Hematopoietic multipotent progenitor cell (in vitro differentiated cells): ENCODE results near the gene EMP3. TPM values are rescaled to one million over a fixed set of nuclear protein-coding genes. Genes with fewer than 3 reads are reported as not detected.

ENCODE experiments used
- DNase-seq, 3 donors: peaks; one replicate each; pipeline ENCODE4 v3.0.0-alpha.2; 2011 to 2015; ENCODE audit warnings: low read depth in 2 of 3, low spot score in 2 of 3
- total RNA-seq: library from RNA; depleted of rRNA; stranded (reverse); fragments of >200 nt; gene quantifications from one replicate; pipeline ENCODE4 v1.2.3, GENCODE V29; 2012

The EMP3 gene
- total RNA-seq, 1 donor, result 229 TPM

DNA sequence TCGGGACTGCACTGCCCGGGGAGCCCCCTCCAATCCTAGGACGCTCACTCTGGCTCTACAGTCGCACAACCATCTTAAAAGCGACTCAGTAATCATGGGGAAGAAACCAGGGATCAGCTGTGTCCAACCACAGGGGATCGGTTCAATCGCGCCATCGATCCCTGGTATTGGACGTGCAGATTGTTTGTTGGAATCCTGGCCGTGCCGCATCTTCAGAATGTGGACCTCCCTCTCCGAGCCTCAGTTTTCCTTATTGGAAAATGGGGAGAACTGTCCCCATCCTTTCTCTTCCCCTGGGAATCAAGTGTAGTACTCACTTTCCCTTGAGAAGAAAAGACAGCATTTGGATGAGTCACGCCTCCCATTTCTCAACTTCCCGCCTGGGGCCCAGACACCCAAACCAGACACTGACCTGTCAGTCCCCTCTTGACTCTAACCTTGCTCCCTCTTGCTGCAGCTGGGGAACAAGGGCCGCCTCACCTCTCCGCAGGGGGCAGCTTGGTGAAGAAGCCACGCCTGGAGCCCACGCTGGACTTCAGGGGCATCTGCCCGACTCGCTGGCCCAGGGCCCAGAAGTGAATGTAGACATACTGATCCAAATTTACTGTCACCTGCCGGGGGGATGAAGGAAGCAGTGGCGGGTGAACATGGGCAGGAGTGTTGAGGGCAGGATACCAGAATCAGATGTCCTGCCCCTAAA lies 17.6 kb downstream of the EMP3 start:
- DNase-seq, result no peak

DNA sequence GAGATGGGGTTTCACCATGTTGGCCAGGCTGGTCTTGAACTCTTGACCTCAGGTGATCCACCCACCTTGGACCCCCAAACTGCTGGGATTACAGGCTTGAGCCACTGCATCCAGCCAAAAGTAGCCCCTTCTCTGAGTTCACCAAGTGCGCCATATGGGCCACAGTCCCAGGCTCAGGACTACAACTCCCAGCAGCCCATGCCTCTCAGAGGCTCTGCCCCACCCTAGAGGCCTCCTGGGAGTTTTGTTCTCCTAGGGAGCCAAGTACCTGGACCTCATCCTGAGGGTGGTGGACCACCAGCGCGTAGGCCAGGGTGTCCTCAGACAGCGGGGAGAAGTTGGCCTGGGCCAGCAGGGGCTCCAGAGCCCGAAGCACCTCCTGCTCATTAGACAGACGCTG lies 19.5 kb downstream of the EMP3 start:
- DNase-seq, result no peak

DNA sequence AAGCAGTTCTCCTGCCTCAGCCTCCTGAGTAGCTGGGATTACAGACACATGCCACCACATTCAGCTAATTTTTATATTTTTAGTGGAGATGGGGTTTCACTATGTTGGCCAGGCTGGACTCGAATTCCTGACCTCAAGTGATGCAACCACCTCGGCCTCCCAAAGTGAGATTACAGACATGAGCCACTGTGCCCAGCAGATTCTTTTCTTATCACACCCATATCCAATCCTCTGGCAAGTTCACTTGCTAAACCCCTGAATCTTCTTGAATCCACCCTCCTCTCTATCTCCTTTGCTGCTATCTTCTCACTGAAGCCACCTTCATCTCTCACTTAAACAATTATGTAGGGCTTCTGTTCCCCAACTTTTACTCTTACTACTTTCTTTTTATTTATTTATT lies 20.8 kb downstream of the EMP3 start:
- no peak for DNase-seq

DNA sequence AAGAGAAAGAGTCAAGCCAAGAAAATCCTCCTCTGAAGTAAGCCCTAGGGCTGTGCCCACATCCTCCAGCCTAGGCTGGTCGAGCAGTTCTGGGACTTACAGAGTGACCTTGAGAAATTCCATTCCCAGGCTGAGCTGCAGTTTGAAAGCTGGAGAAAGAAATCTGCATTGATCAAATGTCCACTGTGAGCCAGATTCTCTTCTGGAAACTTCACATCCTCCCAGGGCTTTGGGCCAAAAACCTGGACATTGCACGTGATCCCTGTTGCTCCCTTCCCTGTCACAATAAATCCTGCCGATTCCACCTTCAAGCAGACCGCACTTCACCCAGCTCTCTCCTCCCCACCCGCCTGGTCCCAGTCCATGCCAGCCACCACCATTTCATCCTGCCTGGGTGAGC lies 22.7 kb downstream of the EMP3 start:
- no peak for DNase-seq

DNA sequence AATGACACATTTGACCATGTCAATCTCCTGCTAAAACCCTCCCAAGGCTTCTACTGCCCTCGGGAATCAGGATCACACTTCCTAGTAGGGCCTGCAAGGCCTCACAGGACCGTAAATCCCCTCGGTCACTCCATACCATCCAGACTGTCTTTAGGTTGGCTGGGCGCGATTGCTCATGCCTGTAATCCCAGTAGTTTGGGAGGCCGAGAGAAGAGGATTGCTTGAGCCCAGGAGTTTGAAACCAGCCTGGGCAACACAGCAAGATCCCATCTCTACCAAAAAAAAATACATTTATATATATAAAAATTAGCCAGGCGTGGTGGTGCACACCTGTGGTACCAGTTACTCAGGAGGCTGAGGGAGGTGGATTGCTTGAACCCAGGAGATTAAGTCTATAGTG lies 23.4 kb downstream of the EMP3 start:
- no peak for DNase-seq

DNA sequence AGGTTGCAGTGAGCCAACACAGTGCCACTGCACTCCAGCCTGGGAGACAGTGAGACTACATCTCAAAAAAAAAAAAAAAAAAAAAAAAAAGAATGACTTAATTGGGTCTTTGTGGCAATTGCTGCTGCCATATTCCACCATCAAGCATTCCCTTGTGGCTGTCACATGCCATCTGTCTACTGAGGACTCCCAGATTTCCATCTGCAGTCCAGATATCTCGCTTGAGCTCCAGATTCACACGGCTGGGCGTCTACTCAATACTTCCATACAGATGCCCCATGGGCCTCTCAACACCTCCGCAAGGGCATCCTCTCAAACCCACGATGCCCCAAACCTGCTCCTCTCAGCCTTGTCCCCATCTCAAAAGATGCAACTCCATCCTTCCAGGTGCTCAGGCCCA lies 25.5 kb downstream of the EMP3 start:
- DNase-seq, result no peak

DNA sequence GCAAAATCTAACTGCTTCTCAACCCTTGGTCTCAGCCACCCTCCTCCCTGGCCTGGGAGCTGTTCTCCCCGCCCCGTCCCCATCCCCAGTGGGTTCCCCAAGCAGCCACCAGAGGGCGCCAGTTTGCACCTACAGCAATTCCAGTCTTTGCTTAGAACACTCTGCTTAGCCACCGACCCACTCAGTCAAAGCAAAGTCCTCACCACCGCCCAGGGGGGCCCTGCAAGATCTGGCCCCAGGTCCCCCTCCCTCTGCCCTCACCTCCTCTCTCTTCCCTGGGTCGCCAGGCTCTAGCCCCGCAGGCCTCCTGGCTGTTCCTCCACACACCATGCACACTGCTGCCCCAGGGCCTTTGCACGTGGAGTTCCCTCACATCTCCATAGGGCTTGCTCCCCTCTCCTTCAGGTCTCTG lies 26.0 kb downstream of the EMP3 start:
- DNase-seq, result peak; percentile 55 to 83 (median 73)

- DNase-seq, result no peak
Measured at GRCh38 chr19:48353677-48354076, 28.3 kb downstream of the EMP3 start.

- no peak for DNase-seq
Measured at GRCh38 chr19:48354332-48354992, 29.1 kb downstream of the EMP3 start.

- no peak for DNase-seq
Measured at GRCh38 chr19:48355365-48355954, 30.1 kb downstream of the EMP3 start.

GRCh38 chr19:48359123-48359522 lies 33.8 kb downstream of the EMP3 start:
- no peak for DNase-seq

GRCh38 chr19:48361912-48362311 lies 36.6 kb downstream of the EMP3 start:
- no peak for DNase-seq

DNA sequence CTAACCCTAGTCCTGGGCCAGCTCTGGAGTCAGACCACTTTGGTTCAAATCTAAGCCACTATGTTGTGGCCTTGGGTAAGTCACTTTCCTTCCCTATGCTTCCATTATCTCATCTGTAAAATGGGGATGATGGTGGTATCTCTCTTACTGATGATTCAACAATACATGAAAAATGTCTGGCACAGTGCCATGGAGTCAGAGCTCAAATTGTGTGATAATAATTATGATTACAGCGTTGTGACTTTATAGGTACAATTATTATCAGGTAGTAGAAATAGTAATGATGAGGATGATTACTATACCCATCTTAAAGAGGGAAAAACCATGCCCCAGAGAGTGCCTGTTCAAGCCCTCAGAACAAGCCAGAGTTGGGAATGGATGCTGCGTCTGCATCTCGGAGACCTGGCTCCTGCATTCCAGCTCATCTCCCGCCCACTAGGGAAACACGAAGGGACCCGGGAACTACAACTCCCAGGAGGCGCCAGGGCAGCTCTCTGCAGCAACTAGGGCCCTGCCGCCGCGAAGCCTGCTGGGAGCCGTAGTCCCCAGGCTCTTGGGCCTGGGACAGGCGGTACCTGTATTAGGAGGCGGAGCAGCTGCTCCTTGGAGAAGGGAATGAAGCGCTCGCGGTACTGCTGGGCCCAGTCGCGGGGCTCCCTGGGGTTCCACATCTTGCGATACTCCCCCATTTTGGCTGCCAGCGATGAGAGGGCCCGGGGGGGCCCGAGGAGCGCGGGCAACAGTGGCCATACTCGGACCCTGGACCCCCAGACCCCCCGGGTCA lies 37.6 kb downstream of the EMP3 start:
- peak; percentile 76 to 90 (median 90) for DNase-seq

GRCh38 chr19:48363500-48363809 lies 38.1 kb downstream of the EMP3 start:
- no peak for DNase-seq

- peak; percentile 98 to 100 (median 100) for DNase-seq
Measured at GRCh38 chr19:48363810-48364597, 38.7 kb downstream of the EMP3 start, which contains the start of the genes SYNGR4 and TMEM143. Gene SYNGR4, plus strand, starts transcription at chr19:48364367. Its CDS starts 1,476 bp downstream, at chr19:48365843. Gene TMEM143, minus strand, starts transcription at chr19:48363940. Its CDS starts 20 bp downstream, at chr19:48363920.

- no peak for DNase-seq
Measured at GRCh38 chr19:48364598-48365348, 39.4 kb downstream of the EMP3 start.

DNA sequence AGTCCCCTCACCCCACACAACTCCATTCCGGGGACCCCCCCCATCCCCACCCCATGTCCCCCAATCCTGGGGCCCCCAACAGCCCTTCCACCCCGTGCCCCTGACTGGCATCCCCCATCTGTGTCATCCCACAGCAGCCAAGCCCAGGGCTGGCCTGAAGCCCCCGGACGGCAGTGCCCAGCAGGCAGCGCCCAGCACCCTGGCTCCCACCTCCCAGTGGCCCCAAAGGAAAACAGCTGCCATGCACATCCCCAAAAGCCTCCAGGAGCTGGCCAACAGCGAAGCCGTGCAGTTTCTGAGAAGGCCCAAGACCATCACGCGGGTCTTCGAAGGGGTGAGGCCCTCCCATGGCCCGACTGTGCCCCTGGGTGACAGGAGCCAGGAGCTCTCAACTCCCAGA lies 40.2 kb downstream of the EMP3 start:
- DNase-seq, result no peak

- no peak for DNase-seq
Measured at GRCh38 chr19:48367855-48368254, 42.5 kb downstream of the EMP3 start.

- no peak for DNase-seq
Measured at GRCh38 chr19:48368936-48369335, 43.6 kb downstream of the EMP3 start.

GRCh38 chr19:48370955-48371354 lies 45.6 kb downstream of the EMP3 start:
- no peak for DNase-seq
